Activated CD4-positive, CD25-positive, alpha-beta regulatory T cell treated with anti-CD3 and anti-CD28 coated beads, Interleukin-2, amount 50 U/mL, for 24 hours (primary cell): ENCODE data around the gene FNDC3B.
"Not testable (repeated sequence)": the region's sequence is repeated elsewhere in the genome, so short reads cannot be mapped to it uniquely, and the experiment has no call there.

Source experiments
- ATAC-seq, 2 donors: fragments of 150-1000 bp; cut with Tn5 transposase; one replicate each; pipeline ENCODE4 v1.10.0; 2021; ENCODE audit warnings: mild to moderate bottlenecking in 1 of 2, moderate library complexity in 1 of 2

Gene FNDC3B

GRCh38 chr3:172033396-172033795, 6.0 kb upstream of the FNDC3B start:
- ATAC-seq, result no peak

GRCh38 chr3:172034786-172035685, 4.3 kb upstream of the FNDC3B start:
- ATAC-seq, result no peak

- ATAC-seq, result no peak
Measured at GRCh38 chr3:172036541-172037215, 2.7 kb upstream of the FNDC3B start.

- ATAC-seq, result peak in 1 of 2 donors; percentile 1
Measured at GRCh38 chr3:172038798-172039435, 461 bp upstream of the FNDC3B start.

- ATAC-seq, result peak; percentile 8 to 19
Measured at GRCh38 chr3:172040078-172040980, 951 bp downstream of the FNDC3B start.

- ATAC-seq, result no peak
Measured at GRCh38 chr3:172040981-172041963, 1.9 kb downstream of the FNDC3B start.

- ATAC-seq, result no peak
Measured at GRCh38 chr3:172042136-172042662, 2.8 kb downstream of the FNDC3B start.

GRCh38 chr3:172042663-172043179, 3.3 kb downstream of the FNDC3B start:
- ATAC-seq, result not testable (repeated sequence)

GRCh38 chr3:172043233-172043632, 3.9 kb downstream of the FNDC3B start:
- ATAC-seq, result no peak

GRCh38 chr3:172043766-172044165, 4.4 kb downstream of the FNDC3B start:
- ATAC-seq, result no peak

- no peak for ATAC-seq
Measured at GRCh38 chr3:172044833-172045585, 5.6 kb downstream of the FNDC3B start.

GRCh38 chr3:172046268-172046915, 7.0 kb downstream of the FNDC3B start:
- ATAC-seq, result peak; percentile 85 to 88

- no peak for ATAC-seq
Measured at GRCh38 chr3:172047567-172048115, 8.3 kb downstream of the FNDC3B start.

GRCh38 chr3:172048599-172048998, 9.2 kb downstream of the FNDC3B start:
- ATAC-seq, result no peak

GRCh38 chr3:172051310-172051956, 12.1 kb downstream of the FNDC3B start:
- no peak for ATAC-seq

GRCh38 chr3:172051957-172052354, 12.6 kb downstream of the FNDC3B start:
- ATAC-seq, result no peak

GRCh38 chr3:172052405-172052804, 13.0 kb downstream of the FNDC3B start:
- no peak for ATAC-seq

- ATAC-seq, result no peak
Measured at GRCh38 chr3:172054115-172054764, 14.9 kb downstream of the FNDC3B start.
